KOPT-K1 (cell line): ENCODE data around the gene SEMA3F.

Experiments
- H3K27ac ChIP-seq: fragments of 200-600 bp; sonication (generic); 2 replicates; pipeline ENCODE4 v1.5.1; 2016; ENCODE audit warnings: antibody characterized with exemption, mild to moderate bottlenecking, low read depth, low read length; ENCODE audit not compliant: poor library complexity, severe bottlenecking
- H3K36me3 ChIP-seq: fragments of 200-600 bp; sonication (generic); 2 replicates; pipeline ENCODE4 v1.5.1; 2017; ENCODE audit warnings: antibody characterized with exemption, mild to moderate bottlenecking, low read length, moderate library complexity; ENCODE audit not compliant: insufficient read depth
- H3K9me3 ChIP-seq: fragments of 200-600 bp; sonication (generic); 2 replicates; pipeline ENCODE4 v1.5.1; 2017; ENCODE audit warnings: antibody characterized with exemption, low read length, mild to moderate bottlenecking; ENCODE audit not compliant: insufficient read depth, poor library complexity, severe bottlenecking

SEMA3F gene

DNA sequence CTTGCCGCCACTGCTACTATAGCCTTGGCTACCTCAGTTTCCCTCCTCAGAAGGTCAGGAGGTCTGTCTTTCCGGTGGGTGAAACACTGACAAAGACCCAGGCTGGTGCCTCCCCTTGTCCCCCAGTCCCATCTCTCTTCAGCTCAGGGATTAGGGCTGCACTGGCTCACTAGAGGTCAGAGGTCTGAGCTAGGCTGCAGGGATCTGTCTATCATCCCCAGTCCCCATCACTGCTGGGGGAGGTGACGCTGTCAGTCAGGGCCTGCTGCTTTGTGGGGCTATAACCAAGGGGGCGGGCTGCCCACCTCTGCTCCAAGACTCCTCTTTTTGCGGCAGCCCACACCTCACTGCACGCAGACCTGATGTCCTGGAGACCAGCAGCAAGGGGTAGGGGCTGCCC lies 13.7 kb downstream of the SEMA3F start:
- no peaks in the 10 kb centered on the region for H3K36me3 ChIP-seq
- H3K9me3 ChIP-seq: no peaks in the 10 kb centered on the region
- no peak overlapping the region for H3K27ac ChIP-seq

DNA sequence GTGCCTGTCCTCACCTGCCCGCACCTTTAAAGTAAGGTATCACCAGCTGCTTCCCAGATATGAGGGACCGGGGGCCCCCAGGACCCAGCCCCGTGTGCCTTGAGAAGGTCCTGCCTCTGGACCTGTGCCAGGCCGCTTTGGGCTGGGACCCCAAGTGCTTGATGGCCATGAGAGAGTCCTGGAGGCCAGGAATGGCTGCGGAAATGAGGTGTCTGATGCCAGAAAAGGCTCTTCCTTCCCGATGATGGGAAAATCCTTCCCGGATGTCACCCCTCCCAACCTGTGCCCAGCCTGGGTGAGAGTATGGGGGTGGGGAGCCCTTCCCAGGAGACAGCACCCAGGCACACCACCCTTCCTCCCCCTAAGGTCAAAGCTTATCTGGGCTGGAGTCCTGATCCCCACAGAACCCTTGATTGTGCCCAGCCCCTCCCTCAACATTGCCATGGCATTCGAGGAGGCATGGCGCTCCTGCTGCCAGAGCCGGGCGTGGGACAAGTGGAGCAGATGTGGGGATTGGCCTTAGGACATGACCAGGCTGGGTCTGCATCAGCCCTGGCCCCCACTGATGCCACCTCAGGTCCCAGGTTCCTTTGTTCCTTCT lies 14.2 kb downstream of the SEMA3F start:
- H3K36me3 ChIP-seq: no peaks in the 10 kb centered on the region
- no peaks in the 10 kb centered on the region for H3K9me3 ChIP-seq
- H3K27ac ChIP-seq: no peak overlapping the region

- Histone ChIP-seq H3K9me3 (no peaks in the 10 kb centered on the region), H3K36me3 (no peaks in the 10 kb centered on the region), H3K27ac (no peak overlapping the region)
These were observed 14.7 kb downstream of the SEMA3F start for GRCh38 chr3:50169858-50170257.

GRCh38 chr3:50170689-50171088 lies 15.6 kb downstream of the SEMA3F start:
- Histone ChIP-seq H3K9me3 (no peaks in the 10 kb centered on the region), H3K36me3 (no peaks in the 10 kb centered on the region), H3K27ac (no peak overlapping the region)

DNA sequence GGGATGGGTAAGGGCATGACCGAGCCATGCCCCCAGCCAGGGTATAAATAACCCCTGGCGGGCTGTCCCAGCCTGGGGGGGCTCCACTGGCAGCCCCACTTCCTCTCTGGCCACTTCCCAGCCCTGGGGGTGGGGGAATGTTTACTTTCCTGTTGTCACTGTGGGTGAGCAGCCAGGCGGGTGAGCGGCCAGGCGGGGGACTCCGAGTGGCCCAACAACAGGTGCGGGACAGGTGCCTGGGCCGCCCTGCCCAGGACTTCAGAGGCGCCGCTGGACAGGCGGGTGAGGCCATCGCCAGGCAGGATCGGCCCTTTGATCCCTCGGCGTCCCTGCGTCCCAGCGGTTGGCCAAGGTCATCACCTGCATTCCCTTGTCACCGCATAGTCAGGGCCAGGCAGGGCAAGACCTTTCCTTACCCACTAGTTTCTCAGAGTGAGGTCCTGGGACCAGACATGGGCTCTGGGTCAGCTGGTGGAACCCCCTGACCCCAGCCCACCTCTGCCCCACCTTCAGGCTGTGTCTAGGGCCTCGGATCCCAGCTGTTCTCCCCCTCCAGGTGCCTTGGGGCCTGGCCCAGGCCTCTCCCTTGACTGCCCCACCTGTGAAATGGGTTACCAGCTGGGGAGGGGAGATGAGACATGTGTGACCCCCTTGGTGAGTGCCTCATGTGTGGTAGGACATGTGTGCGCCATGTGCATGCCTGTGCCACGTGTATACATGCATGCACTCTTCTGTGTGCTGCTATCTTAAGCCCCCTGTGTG lies 16.6 kb downstream of the SEMA3F start:
- Histone ChIP-seq H3K9me3 (no peaks in the 10 kb centered on the region), H3K27ac (no peak overlapping the region)

GRCh38 chr3:50172626-50173220 lies 17.6 kb downstream of the SEMA3F start:
- Histone ChIP-seq H3K36me3 (no peaks in the 10 kb centered on the region), H3K9me3 (no peaks in the 10 kb centered on the region), H3K27ac (no peak overlapping the region)

More for the DNA sequence above, 16.6 kb downstream of the SEMA3F start:
- no peaks in the 10 kb centered on the region for H3K36me3 ChIP-seq

DNA sequence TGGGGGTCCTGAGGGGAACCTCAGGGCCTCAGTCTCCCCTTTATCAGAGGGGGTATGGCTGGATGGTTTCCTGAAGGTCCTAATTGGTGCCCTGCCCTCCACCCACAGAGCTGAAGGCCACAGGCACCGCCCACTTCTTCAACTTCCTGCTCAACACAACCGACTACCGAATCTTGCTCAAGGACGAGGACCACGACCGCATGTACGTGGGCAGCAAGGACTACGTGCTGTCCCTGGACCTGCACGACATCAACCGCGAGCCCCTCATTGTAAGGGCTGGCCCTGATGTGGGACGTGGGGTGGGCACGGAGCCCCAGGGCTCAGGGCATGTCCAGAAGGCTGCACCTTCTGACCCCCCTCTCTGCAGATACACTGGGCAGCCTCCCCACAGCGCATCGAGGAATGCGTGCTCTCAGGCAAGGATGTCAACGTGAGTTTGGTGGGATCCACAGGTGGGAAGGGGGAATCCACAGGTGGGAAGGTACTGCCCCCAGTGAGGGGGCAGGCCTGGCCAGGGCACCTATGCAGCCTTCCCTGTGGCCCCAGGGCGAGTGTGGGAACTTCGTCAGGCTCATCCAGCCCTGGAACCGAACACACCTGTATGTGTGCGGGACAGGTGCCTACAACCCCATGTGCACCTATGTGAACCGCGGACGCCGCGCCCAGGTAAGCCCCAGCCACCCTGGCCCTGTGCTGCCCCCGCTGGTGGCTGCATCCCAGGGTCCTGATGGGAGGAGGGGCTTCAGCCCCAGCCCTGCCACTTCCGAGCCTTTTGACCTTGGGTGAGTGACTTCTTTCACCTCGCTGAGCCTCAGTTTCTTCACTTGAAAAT lies 18.8 kb downstream of the SEMA3F start:
- Histone ChIP-seq H3K9me3 (no peaks in the 10 kb centered on the region), H3K36me3 (no peaks in the 10 kb centered on the region), H3K27ac (no peak overlapping the region)

- no peak overlapping the region for H3K27ac ChIP-seq
- no peaks in the 10 kb centered on the region for H3K36me3 ChIP-seq
- no peaks in the 10 kb centered on the region for H3K9me3 ChIP-seq
These were observed 19.4 kb downstream of the SEMA3F start for GRCh38 chr3:50174517-50174895.

DNA sequence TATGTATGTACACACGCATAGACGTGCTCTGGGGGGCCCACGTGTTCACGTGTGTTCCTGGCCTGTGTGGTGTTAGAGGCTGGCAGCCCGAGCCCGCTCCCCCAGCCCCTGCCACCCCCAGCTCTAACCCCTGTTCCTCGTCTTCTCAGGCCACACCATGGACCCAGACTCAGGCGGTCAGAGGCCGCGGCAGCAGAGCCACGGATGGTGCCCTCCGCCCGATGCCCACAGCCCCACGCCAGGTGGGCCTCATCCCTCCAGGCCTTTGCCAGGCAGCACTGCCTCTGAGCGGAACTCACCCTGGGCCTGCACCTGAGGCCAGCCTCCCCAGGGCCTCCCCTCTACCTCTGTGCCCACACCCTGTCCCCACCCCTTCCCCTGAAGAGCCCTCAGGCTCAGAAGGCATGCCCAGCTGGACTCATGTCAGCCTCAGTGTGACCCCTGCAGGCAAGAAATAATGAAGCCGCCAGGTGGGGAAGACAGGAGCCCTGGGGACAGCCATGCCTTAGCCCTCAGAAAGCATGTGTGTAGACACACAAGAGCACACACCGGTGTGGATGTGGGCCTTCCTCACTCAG lies 19.9 kb downstream of the SEMA3F start:
- Histone ChIP-seq H3K9me3 (no peaks in the 10 kb centered on the region), H3K27ac (no peak overlapping the region), H3K36me3 (no peaks in the 10 kb centered on the region)

DNA sequence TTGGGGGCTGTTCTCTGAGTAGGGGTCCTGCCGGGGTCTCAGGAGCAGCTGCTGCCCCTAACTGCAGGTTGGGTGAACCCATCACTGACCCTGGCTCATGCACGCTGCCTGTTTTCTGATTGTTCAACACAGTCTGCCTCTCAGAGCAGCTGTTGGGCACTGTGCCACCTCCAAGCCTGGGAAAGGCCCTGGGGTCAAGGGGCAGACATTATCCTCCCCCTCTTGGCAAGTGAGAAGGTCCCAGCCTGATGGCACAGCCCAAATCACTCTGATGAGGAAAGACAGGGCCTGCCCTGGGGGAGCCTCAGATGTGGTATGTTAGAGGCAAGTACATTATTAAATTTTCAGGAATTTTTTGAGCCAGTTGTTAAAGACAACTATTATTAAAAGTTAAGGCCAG lies 22.2 kb downstream of the SEMA3F start:
- Histone ChIP-seq H3K27ac (no peak overlapping the region), H3K9me3 (no peaks in the 10 kb centered on the region), H3K36me3 (no peaks in the 10 kb centered on the region)

GRCh38 chr3:50179710-50180109 lies 24.6 kb downstream of the SEMA3F start:
- H3K27ac ChIP-seq: no peak overlapping the region
- no peaks in the 10 kb centered on the region for H3K36me3 ChIP-seq

GRCh38 chr3:50181985-50182384 lies 26.9 kb downstream of the SEMA3F start:
- no peaks in the 10 kb centered on the region for H3K9me3 ChIP-seq
- H3K36me3 ChIP-seq: no peaks in the 10 kb centered on the region
- no peak overlapping the region for H3K27ac ChIP-seq

More at GRCh38 chr3:50179710-50180109, 24.6 kb downstream of the SEMA3F start:
- no peaks in the 10 kb centered on the region for H3K9me3 ChIP-seq

- Histone ChIP-seq H3K27ac (no peak overlapping the region), H3K36me3 (no peaks in the 10 kb centered on the region), H3K9me3 (no peaks in the 10 kb centered on the region)
These were observed 27.5 kb downstream of the SEMA3F start for GRCh38 chr3:50182533-50183099.

- Histone ChIP-seq H3K9me3 (no peaks in the 10 kb centered on the region), H3K36me3 (no peaks in the 10 kb centered on the region), H3K27ac (no peak overlapping the region)
These were observed 28.6 kb downstream of the SEMA3F start for GRCh38 chr3:50183755-50184154.
